Kidney epithelial cell (primary cell): ENCODE results near the gene WDR48. TPM values are rescaled to one million over a fixed set of nuclear protein-coding genes. Genes with fewer than 3 reads are reported as not detected.
A peak's percentile ranks its signal among the peaks of the same experiment; 100 is the strongest.

Source experiments
- DNase-seq: peaks from one replicate; pipeline ENCODE4 v3.0.0-alpha.2; 2010; ENCODE audit warnings: low read depth
- H3K27me3 ChIP-seq: 2 replicates; pipeline ENCODE4 v1.6.0; 2011; ENCODE audit warnings: low read length; ENCODE audit not compliant: control insufficient read depth, insufficient read depth
- H3K36me3 ChIP-seq: 2 replicates; pipeline ENCODE4 v1.5.1; 2011; ENCODE audit warnings: low read length; ENCODE audit not compliant: control insufficient read depth, insufficient read depth
- H3K4me3 ChIP-seq: 2 replicates; pipeline ENCODE4 v1.5.1; 2011; ENCODE audit warnings: low read depth, mild to moderate bottlenecking, control low read depth, low read length
- CTCF ChIP-seq: IDR thresholded peaks from 2 replicates; pipeline ENCODE4 v1.5.1; 2011; ENCODE audit warnings: mild to moderate bottlenecking, moderate library complexity, low read length, control low read depth, inconsistent platforms; ENCODE audit not compliant: insufficient read depth, poor library complexity, severe bottlenecking
- total RNA-seq: library from RNA; depleted of rRNA; stranded (reverse); fragments of >200 nt; gene quantifications from 2 replicates; pipeline ENCODE4 v1.2.3, GENCODE V29; 2015

Gene WDR48
- total RNA-seq, 1 donor from 2014 or later: 33.2 TPM

DNA sequence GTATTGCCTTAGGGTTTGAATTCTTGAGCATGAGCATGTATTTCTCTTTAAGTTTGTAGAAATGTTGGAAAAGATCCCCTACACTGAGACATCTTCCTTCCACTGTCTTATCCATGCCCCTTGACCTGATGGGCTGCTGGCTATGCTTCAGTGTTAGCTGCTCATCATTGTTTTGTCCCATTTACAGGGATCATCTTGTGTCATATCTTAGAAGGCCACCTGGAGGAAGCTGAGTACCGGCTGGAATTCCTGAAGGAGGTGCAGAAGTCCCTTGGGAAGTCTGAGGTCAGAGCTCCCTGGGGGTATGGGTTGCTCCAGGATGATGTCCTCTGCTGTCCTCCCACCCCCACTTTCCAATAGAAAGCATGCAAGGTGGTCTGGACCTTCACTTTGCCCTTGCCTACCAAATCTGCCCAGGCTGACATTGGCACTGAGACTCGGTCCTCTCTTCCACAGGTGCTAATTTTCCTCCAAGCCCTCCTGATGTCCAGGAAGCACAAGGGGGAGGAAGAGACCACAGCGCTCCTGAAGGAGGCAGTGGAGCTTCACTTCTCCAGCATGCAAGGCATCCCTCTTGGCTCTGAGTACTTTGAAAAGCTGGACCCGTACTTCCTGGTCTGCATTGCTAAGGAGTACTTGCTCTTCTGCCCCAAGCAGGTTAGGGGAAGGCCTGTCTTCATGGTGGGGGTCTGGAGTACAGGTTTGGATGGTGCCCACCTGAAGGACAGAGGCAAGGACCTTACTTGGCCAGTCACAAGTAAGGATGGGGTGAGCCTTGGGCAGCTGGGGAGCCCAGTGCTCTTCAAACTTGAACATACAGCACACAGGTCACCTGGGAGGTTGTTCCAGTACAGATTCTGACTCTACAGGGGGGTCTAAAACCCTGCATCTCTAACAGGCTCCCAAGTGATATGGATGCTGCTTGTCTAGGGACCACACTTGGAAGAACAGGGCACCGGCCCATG, 73.3 kb downstream of the WDR48 start:
- no peak for DNase-seq
- Histone ChIP-seq H3K27me3 (no peaks in the 10 kb centered on the region), H3K36me3 (no peaks in the 10 kb centered on the region), H3K4me3 (no peak overlapping the region)
- peak; percentile 36 for TF ChIP-seq CTCF

GRCh38 chr3:39125841-39126500, 74.2 kb downstream of the WDR48 start:
- TF ChIP-seq CTCF: no peak
- H3K27me3 ChIP-seq: no peaks in the 10 kb centered on the region
- DNase-seq: no peak
- no peaks in the 10 kb centered on the region for H3K36me3 ChIP-seq
- no peak overlapping the region for H3K4me3 ChIP-seq

DNA sequence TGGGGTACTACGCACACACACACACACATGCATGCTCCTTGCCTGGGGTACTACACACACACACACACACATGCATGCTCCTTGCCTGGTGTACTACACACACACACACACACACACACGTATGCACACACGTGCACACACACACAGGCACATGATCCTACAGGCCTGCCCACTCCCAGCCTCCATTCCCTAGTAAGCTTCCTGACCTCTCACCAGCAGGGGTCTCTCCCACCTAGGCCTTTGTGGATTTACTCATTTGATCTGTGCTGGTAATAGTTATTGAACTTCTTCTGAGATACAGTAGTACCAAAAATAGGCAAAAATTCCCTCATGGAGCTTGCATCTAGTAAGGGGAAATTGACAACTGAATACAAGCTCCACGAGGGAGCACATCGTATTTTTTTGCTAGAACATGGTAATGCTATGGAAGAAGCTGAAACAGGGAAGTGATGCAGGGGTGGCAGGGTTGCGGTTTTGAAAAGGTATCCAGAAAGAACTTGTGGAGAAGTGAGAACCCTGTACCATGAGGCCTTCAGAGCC, 74.8 kb downstream of the WDR48 start:
- no peak overlapping the region for H3K4me3 ChIP-seq
- no peaks in the 10 kb centered on the region for H3K27me3 ChIP-seq
- H3K36me3 ChIP-seq: no peaks in the 10 kb centered on the region
- peak; percentile 62 for TF ChIP-seq CTCF
- DNase-seq: no peak

GRCh38 chr3:39127269-39127907, 75.6 kb downstream of the WDR48 start:
- Histone ChIP-seq H3K36me3 (no peaks in the 10 kb centered on the region), H3K27me3 (no peaks in the 10 kb centered on the region), H3K4me3 (no peak overlapping the region)
- DNase-seq: no peak
- TF ChIP-seq CTCF: no peak

DNA sequence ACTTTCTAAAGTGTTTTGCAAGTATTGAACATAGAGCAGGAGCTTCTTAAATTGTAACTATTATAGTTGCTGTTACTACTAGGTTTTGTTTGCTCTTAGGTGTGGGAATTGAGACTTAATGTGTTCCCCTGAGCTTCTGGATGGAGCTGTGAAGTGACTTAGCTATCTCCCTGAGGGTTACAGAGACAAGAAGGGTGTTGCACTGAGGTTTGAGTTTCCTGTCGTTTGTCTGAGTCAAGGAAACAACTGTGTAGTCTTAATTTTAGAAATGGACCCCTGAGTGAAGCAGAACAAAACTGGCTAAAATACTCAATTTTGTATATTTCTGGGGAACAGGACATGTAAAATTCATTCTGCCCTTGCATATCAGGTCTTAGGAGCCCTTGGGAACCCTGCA, 76.1 kb downstream of the WDR48 start:
- no peak for DNase-seq
- Histone ChIP-seq H3K36me3 (no peaks in the 10 kb centered on the region), H3K4me3 (no peak overlapping the region), H3K27me3 (no peaks in the 10 kb centered on the region)
- no peak for TF ChIP-seq CTCF
